Ascending aorta (tissue), 2 donors: ENCODE measurements around the gene RAB41. TPM values are rescaled to one million over a fixed set of nuclear protein-coding genes. Genes with fewer than 3 reads are reported as not detected.
"Not testable (repeated sequence)": the region's sequence is repeated elsewhere in the genome, so short reads cannot be mapped to it uniquely, and the experiment has no call there.

Experiments used
- DNase-seq, 2 donors: peaks; one replicate each; pipeline ENCODE4 v3.0.0-alpha.2; 2019; ENCODE audit warnings: low spot score in 2 of 2
- H3K27ac ChIP-seq, 2 donors: fragments of 200-600 bp; sonication (generic); one replicate each; pipeline ENCODE4 v1.5.1; 2016 to 2017; ENCODE audit warnings: mild to moderate bottlenecking in 1 of 2
- H3K27me3 ChIP-seq: fragments of 200-600 bp; sonication (generic); one replicate; pipeline ENCODE4 v1.5.1; 2017
- H3K36me3 ChIP-seq, 2 donors: fragments of 200-600 bp; sonication (generic); one replicate each; pipeline ENCODE4 v1.5.1; 2016
- H3K4me1 ChIP-seq, 2 donors: fragments of 200-600 bp; sonication (generic); one replicate each; pipeline ENCODE4 v1.5.1; 2016 to 2017; ENCODE audit warnings: mild to moderate bottlenecking in 1 of 2
- H3K4me3 ChIP-seq, 2 donors: fragments of 200-600 bp; sonication (generic); one replicate each; pipeline ENCODE4 v1.5.1; 2016 to 2017; ENCODE audit warnings: mild to moderate bottlenecking in 1 of 2
- H3K9me3 ChIP-seq, 2 donors: fragments of 200-600 bp; sonication (generic); one replicate each; pipeline ENCODE4 v1.5.1; 2016
- intact Hi-C: fragments of 100-400 bp; cut with DNase I; formaldehyde crosslinking; loops from one replicate; pipeline ENCODE4 v1.15.1; 2023
- total RNA-seq: library from RNA; depleted of rRNA; stranded (reverse); fragments of >200 nt; gene quantifications from one replicate; pipeline ENCODE4 v1.1.0, GENCODE V29; 2016
- TF ChIP-seq, protein P1 (sequence below), 3 experiments: fragments of 200-600 bp in 2 of 3; fragments of 450-650 bp in 1 of 3; sonication (generic) in 2 of 3; IDR thresholded peaks; one replicate each; pipeline ENCODE4 v1.5.1; 2016 to 2019; ENCODE audit warnings: antibody characterized with exemption in 3 of 3, mild to moderate bottlenecking in 1 of 3, moderate library complexity in 1 of 3

Gene RAB41
- total RNA-seq, 1 donor from 2014 or later = not detected

DNA sequence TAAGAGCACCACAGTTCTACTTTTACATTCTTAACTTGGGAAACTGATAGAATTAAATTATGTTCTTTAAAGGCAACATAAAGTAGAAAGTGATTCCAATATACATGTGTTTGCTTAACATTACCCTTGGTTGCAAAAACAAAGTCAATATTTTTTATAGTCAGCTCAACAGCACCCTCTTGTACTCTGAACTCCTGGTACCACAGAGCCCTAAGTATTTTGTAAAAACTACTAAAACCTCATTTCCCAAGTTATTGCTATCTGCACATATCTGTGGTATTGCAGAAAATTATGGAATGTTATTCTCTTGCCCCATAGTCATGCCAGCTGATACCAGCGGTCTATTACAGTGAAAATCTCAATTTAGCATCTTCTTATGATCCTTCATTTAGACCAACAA lies 10.8 kb downstream of the RAB41 start:
- Histone ChIP-seq H3K27me3 (no peaks in the 10 kb centered on the region), H3K27ac (no peak overlapping the region), H3K9me3 (no peaks in the 10 kb centered on the region), H3K4me1 (peaks cover 4 to 5% of the 10 kb centered on the region in 2 donors), H3K36me3 (no peaks in the 10 kb centered on the region), H3K4me3 (no peak overlapping the region)
- no peak for DNase-seq
- TF ChIP-seq, protein P1, sequence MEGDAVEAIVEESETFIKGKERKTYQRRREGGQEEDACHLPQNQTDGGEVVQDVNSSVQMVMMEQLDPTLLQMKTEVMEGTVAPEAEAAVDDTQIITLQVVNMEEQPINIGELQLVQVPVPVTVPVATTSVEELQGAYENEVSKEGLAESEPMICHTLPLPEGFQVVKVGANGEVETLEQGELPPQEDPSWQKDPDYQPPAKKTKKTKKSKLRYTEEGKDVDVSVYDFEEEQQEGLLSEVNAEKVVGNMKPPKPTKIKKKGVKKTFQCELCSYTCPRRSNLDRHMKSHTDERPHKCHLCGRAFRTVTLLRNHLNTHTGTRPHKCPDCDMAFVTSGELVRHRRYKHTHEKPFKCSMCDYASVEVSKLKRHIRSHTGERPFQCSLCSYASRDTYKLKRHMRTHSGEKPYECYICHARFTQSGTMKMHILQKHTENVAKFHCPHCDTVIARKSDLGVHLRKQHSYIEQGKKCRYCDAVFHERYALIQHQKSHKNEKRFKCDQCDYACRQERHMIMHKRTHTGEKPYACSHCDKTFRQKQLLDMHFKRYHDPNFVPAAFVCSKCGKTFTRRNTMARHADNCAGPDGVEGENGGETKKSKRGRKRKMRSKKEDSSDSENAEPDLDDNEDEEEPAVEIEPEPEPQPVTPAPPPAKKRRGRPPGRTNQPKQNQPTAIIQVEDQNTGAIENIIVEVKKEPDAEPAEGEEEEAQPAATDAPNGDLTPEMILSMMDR (IDR thresholded peaks at IDR 0.05) = no peak
- intact Hi-C loops = loop anchor here (10.0 kb wide), 1 partner anchor 158 kb away; the partner anchor contains the start of gene IGBP1

DNA sequence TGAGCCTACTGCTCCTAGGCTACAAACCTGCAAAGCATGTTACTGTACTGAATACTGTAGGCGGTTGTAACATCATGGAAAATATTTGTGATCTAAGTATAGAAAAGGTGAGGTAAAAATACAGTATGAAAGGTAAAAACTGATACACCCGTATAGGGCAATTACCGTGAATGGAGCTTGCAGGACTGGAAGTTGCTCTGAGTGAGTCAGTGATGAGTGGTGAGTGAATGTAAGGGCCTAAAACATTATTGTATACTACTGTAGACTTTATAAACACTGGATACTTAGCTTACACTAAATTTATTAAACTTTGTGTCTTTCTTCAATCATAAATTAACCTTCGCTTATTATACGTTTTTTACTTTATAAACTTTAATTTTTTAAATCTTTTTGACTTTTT lies 11.6 kb downstream of the RAB41 start:
- DNase-seq = no peak
- intact Hi-C loops = loop anchor here (10.0 kb wide), 1 partner anchor 159 kb away; the partner anchor contains the start of gene IGBP1
- H3K4me1 ChIP-seq = peaks cover 4 to 5% of the 10 kb centered on the region in 2 donors
- no peaks in the 10 kb centered on the region for H3K36me3 ChIP-seq
- TF ChIP-seq, protein P1 (IDR thresholded peaks at IDR 0.05) = no peak
- H3K27me3 ChIP-seq = no peaks in the 10 kb centered on the region
- H3K9me3 ChIP-seq = no peaks in the 10 kb centered on the region
- H3K4me3 ChIP-seq = no peak overlapping the region
- H3K27ac ChIP-seq = no peak overlapping the region

DNA sequence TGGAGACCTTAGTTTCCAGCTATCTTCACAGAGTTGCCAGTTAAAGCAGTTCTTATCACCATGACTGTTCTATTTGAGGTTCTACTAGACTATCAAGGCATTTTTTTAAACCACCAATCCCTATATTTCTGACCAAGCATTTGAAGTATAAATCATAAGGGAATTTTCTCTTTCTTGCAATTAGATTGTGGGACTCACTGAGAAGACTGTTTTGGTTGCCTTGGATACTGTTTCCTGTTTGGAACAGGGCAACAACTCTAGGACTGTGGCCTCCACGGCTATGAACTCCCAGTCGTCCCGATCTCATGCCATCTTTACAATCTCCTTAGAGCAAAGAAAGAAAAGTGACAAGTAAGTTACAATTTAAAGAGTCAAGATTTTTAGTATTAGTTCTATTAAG lies 19.7 kb downstream of the RAB41 start:
- no peaks in the 10 kb centered on the region for H3K36me3 ChIP-seq
- intact Hi-C loops = no loop called here

DNA sequence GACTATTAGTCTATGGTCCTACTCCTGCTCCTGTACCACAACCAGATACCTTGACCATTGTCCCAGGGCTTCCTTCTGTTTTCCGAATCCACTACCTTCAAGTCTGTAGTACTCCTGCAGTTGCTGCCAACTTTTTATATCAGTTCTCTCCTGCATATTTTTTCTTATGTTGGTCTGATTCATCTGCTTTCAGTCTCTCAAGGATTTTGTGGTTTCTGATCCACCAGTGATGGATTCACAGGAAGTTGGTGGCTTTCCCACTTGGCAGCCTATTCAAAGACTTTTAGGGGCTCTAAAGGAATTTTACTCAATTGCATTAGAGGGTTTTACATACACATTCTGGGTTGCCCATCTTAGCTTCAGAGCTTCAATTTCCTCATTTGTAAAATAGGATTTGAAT lies 31.5 kb downstream of the RAB41 start:
- H3K27ac ChIP-seq = no peak overlapping the region
- no peak overlapping the region for H3K4me3 ChIP-seq
- TF ChIP-seq, protein P1 (IDR thresholded peaks at IDR 0.05) = no peak
- H3K4me1 ChIP-seq = no peaks in the 10 kb centered on the region
- H3K36me3 ChIP-seq = no peaks in the 10 kb centered on the region
- H3K27me3 ChIP-seq = no peaks in the 10 kb centered on the region
- H3K9me3 ChIP-seq = no peaks in the 10 kb centered on the region
- DNase-seq = no peak
- intact Hi-C loops = no loop called here

More for the DNA sequence above, 19.7 kb downstream of the RAB41 start:
- H3K4me1 ChIP-seq = no peaks in the 10 kb centered on the region
- no peak overlapping the region for H3K4me3 ChIP-seq
- H3K9me3 ChIP-seq = no peaks in the 10 kb centered on the region
- no peak for DNase-seq
- TF ChIP-seq, protein P1 (IDR thresholded peaks at IDR 0.05) = no peak
- peak overlapping the region in 1 of 2 donors; percentile 7 for H3K27ac ChIP-seq
- no peaks in the 10 kb centered on the region for H3K27me3 ChIP-seq

DNA sequence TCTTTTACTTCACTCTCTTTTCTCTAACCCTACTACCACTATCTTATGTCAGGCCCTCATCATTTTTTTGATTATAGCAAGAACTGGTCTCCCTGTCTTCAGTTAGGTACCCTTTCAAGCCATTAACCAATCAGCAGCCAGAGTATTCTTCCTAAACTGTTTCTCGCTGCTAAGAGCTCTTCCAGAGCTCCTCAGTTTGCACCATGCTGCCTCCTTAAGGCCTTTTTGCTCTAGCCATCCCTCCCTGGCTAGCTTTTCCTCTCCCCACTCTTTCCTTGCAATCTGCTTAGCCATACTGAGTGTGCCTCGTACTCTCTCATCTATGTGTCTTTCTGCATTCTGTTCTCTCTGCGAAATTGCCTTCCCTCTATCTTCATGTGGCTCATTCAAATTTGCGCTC lies 40.8 kb downstream of the RAB41 start:
- Histone ChIP-seq H3K4me3 (no peak overlapping the region), H3K9me3 (no peaks in the 10 kb centered on the region), H3K36me3 (no peaks in the 10 kb centered on the region), H3K27me3 (no peaks in the 10 kb centered on the region), H3K4me1 (no peaks in the 10 kb centered on the region), H3K27ac (no peak overlapping the region)
- no peak for DNase-seq
- TF ChIP-seq, protein P1 (IDR thresholded peaks at IDR 0.05) = no peak
- intact Hi-C loops = no loop called here

DNA sequence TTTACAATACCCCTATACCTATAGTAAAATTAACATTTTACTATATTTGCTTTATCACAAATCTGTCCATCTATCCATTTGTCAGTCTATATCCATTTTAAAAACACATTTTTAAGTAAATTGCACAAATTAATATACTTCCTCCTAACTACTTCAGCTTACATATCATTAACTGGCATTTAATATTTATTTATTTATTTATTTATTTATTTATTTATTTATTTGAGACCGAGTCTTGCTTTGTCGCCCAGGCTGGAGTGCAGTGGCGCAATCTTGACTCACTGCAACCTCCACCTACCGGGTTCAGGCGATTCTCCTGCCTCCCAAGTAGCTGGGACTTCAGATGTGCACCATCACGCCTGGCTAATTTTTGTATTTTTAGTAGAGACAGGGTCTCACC lies 41.7 kb downstream of the RAB41 start:
- H3K4me1 ChIP-seq, H3K9me3 ChIP-seq, H3K27me3 ChIP-seq, H3K27ac ChIP-seq, H3K4me3 ChIP-seq, intact Hi-C loops, DNase-seq, H3K36me3 ChIP-seq: not testable (repeated sequence)
